T47D (cell line): Measurements from ENCODE around the gene OR10A6.

Experiments used
- DNase-seq, 2 experiments: peaks; one replicate each; pipeline versions ENCODE4 v3.0.0 to v3.0.0-alpha.2; 2011 to 2012; ENCODE audit warnings: low read depth in 1 of 2, low spot score in 1 of 2
- JUND ChIP-seq: IDR thresholded peaks from 2 replicates; pipeline ENCODE4 v1.6.1; 2012; ENCODE audit warnings: low read depth
- in situ Hi-C: cut with HindIII; loops from 2 replicates; pipeline ENCODE4 v1.10.0; 2016; ENCODE audit warnings: low sequenced_read_pairs, low pct_unique_long_range_greater_than_20kb

Gene OR10A6

DNA sequence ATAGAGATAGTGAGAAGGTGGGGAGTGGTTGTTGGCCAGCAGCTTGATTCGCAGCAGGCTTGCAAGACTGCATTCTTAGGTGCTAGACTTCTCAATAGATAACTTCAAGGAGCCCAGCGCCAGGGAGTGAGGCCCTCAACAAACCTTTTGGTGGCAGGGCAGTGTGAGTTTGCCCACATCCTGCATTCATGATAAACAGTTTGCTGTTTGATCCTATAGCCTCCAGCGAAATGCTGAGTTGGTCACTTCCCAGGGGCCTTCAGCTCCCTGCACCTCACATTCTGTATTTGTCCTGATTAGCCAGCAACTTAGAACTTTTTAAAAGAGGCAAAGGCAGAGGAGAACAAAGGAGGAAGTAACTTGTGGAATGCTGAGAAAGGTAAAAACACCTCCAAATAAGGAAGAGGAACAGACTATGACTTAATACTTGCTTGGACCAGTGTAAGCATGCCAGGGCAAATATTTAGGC lies 25.1 kb downstream of the OR10A6 start:
- TF ChIP-seq JUND = no peak
- in situ Hi-C loops = no loop called here
- DNase-seq = peak in 1 of 2 experiments; percentile 66

DNA sequence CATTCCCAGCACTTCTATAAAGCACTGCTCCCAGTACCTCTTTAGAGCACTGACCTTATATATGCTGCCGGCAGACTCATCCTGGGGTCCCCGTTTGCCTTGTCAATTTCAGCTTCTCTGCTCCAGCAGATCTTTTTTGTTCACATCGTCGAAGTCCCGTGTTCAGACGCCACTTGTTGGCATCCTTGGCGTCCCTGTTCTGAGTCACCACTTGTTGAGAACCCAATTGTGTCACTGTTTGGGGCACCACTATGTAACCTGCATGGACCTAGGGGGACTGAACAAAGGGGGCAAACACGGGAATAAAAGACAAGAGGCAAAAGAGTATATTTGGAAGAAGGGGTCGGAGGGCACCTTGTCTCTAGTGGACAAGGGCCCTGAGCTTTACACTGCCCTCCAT lies 25.5 kb downstream of the OR10A6 start:
- in situ Hi-C loops = no loop called here
- no peak for DNase-seq
- TF ChIP-seq JUND = no peak

DNA sequence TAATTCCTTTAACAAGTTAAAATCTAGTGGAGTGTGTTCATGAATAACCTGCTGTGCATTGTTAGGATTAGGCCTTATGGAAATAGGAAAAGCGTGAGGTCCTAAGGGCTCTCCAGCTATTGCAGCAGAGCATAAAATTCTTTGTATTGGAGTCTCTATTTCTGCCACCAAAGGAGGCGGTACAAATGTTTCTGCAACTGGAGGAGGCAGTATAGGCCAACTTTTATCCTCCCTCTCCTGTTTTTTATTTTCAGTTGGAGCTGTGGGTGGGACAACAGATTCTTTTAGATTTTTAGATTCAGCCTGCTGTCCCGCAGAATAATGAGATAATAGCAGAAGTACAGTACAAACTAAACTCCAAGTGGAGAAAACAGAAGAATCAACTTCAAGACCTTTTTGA lies 26.2 kb downstream of the OR10A6 start:
- in situ Hi-C loops = no loop called here
- no peak for TF ChIP-seq JUND
- peak in 1 of 2 experiments; percentile 39 for DNase-seq

DNA sequence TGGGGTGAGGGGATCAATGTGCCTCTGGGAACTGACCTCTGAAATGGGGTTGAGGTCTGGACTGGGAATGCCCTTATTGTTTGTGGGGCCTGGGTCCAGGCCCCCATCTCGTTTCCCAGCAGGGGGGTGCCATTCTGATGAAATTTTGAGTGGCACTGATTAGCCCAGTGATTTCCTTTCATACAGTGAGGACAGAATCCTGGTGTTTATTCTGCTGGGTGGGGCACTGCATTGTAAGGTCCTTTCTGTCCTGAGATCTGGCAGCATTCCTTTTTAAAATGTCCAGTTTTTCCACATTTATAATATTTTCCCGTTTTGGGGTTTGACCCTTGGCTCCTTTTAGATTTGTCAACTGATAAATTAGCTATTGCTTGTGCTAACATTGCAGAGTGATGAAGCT lies 27.1 kb downstream of the OR10A6 start:
- in situ Hi-C loops = no loop called here
- DNase-seq = no peak
- no peak for TF ChIP-seq JUND

DNA sequence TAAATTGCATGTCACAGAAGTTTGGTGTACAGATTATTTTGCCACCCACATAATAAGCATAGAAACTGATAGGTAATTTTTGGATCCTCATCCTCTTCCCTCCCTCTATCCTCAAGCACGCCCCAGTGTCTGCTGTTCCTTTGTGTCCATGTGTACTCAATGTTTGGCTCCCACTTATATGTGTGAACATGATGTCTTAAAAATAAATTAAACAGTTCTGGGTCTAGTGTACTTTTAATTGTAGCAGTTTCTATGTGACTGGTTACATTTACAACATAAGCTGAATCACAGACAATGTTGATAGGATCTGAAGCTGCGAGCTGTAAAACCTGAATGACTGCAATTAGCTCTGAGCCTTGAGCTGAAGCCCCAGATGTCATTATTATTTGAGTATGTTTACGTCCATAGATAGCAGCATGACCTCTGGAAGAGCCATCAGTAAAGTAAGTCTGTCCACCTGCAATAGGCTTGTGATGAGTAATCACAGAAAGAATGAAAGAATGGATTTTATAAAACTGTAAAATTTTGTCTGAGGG lies 29.7 kb downstream of the OR10A6 start:
- TF ChIP-seq JUND = no peak

DNA sequence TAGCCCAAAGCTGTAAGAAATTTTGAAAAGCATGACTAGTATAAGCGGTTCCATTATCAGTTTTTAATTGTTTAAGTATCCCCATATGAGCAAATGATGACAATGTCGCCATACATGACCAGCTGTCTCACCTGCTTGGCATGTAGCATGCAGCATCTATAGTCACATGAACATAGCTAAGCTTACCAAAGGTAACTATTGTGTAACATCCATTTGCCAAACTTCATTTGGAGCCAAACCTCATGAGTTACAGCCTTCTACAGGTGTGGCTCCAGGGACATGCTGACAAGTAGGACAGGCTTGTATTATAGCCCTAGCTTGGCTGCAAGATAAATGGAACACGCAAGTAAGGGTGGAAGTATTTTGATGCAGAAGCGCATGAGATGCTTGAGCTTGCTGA lies 30.4 kb downstream of the OR10A6 start:
- in situ Hi-C loops = no loop called here
- peak in 1 of 2 experiments; percentile 5 for DNase-seq
- TF ChIP-seq JUND = no peak

More for the DNA sequence above, 29.7 kb downstream of the OR10A6 start:
- peak in 1 of 2 experiments; percentile 47 for DNase-seq
- in situ Hi-C loops = no loop called here

DNA sequence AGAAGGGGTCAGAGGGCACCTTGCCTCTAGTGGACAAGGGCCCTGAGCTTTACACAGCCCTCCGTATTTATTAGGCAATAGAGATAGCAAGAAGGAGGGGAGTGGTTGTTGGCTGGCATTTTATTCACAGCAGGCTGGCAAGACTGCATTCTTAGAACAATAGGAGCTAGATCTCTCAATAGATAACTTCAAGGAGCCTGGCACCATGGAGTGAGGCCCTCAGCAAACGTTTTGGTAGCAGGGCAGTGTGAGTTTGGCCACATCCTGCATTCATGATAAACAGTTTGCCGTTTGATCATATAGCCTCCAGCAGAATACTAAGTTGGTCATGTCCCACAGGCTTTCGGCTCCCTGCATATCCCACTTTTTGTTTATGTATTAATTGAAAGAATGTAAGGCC lies 31.6 kb downstream of the OR10A6 start:
- DNase-seq = peak in 1 of 2 experiments; percentile 28
- in situ Hi-C loops = no loop called here
- TF ChIP-seq JUND = no peak

DNA sequence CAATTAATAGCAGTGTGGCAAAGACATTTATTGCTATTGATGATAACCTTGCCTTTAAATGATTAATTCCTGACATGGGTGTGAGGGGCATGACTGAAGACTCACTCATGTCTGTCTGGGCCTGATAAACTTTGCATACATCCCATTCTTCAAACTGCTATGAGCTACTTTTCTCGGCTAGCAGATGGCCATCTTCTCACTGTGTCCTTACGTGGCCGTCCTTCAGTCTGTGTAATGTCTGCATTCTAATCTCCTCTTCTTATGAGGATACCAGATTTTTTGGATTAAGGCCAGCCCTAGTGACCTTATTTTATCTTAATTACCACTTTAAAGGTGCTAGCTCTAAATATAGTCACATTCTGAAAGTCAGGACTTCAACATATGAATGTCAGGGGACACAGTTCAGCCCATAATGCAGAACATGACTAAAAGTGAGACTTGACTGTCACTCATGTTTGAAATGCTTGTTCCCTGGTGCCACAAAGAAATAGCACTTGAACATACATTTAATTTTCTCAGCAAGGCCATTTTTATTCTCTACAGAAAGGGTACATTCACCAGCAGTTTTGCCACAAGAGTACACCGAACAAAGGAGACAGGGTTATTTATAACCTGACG lies 32.3 kb downstream of the OR10A6 start:
- in situ Hi-C loops = no loop called here
- DNase-seq = no peak
- TF ChIP-seq JUND = no peak

DNA sequence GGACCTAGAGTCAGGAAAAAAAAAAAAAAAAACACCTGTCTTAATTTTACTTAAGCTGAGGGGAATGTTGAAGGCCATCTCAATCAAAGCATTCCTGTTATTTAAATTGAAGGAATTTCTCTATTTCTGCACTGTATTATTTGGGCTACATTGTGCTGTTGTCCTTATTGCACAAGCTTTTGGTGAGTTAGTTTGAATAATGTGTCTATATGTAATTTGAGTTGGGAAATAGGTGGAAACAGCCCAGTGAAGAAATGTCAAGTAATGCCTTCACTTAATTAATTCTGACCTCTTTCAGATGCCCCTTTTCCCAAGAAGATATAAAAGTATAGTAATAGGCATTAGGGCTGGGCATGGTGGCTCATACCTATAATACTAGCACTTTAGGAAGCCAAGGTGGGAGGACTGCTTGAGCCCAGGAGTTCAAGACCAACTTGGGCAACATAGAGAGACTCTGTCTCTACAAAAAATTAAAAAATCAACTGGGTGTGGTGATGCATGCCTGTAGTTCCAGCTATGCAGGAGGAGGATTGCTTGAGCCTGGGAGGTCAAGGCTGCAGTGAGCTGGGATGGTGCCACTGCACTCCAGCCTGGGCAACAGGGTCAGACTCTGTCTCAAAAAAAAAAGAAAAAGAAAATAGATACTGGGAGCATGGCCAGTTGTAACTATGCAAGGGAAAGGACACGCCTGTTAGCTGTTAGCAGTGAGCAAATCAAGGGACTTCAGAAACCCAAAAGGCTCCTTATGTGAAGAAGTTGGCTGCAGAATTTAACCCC lies 34.9 kb downstream of the OR10A6 start:
- in situ Hi-C loops = no loop called here
- no peak for DNase-seq
- no peak for TF ChIP-seq JUND

DNA sequence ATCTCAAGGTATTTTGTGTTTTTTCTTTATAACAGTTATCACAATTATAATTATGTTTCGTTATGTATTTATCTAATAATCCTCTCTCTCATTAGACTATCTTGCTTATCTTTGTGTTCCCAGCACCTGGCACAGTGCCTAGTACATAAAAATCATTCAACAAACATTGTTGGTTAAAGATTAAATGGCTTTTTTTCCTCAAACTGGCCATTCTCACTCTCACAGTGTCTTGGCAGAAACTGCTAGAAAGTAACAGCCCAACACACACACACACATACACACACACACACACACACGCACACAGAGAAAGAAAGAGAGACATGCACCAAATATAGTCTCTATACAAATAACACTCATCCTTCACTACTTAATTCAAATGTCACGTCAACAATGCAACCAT lies 36.8 kb downstream of the OR10A6 start:
- in situ Hi-C loops = no loop called here
- DNase-seq = no peak
- no peak for TF ChIP-seq JUND

DNA sequence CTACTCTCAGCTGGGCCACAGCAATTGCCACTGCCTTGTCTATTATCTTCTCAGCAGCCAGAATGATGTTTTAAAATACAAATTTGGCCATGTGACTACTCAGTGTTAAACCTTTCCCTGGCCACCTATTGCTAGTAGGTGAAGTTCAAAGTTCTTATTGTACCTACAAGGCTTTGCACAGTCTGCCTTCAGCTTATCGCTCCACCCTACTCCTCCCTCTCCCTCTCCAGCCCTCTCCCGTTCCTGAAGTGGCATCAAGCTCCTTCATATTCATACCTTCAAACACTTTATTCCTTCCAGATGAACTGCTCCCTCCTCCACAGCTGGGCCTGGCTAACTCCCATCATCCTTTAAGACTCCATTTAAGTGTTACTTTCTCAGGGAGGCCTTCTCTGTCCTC lies 37.3 kb downstream of the OR10A6 start:
- in situ Hi-C loops = no loop called here
- no peak for TF ChIP-seq JUND
- DNase-seq = no peak

DNA sequence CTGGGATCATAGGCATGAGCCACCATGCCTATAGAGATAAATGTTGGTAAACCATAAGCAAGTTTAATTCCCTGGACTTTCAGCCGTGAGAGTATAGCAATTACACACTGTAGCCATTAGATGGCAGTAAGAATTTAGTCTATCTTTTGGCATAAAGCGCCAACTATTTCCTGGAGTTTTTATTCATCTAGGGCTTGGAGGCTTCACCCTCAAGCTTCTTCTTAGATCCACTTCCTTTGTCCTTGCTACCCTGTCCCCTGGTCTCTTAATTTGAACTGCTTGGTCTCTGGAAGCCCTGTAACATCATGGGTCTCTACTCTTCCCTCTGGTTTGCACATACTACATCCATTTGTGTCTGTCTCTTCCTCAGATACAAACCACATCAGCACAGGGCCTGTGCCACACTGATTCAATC lies 38.2 kb downstream of the OR10A6 start:
- peak; percentile 18 to 72 for DNase-seq
- in situ Hi-C loops = no loop called here
- no peak for TF ChIP-seq JUND

DNA sequence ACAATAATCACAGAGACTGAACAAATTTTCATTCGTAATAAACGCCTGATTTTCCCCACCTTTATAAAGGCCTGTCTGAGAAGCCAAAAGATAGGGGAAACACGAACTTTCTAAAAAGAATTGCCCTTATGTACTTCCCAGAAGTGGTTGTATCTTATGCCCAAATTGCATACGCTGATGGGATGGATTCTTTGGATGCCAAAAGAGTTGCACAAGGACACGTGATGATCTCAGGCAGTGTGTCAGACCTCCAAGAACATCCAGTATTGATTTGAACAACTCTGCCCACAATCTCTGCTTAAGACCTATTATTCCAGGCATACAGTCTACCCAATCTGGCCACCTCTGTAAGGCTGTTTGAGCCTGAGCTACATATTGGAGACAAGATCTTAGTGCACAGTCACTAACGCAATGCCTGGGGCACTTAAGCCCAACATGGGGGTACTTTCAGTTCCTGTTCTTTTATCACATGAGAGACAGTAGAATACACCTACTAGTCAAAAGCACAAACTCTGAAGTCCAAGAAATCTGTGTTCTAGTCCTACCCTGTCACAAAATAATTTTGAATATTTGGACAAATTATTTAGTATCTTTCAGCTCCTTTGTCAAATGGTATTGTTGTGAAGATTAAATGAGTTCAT lies 38.9 kb downstream of the OR10A6 start:
- no peak for DNase-seq
- TF ChIP-seq JUND = no peak
- in situ Hi-C loops = no loop called here
